Body of pancreas (tissue), 4 donors: ENCODE data around the gene PLXDC2. TPM values are rescaled to one million over a fixed set of nuclear protein-coding genes. Genes with fewer than 3 reads are reported as not detected.
"Not testable (repeated sequence)": the region's sequence is repeated elsewhere in the genome, so short reads cannot be mapped to it uniquely, and the experiment has no call there.

Experiments used
- ATAC-seq: fragments of 150-250 bp; one replicate; pipeline ENCODE4 v1.9.1; 2016
- DNase-seq, 4 donors: peaks; one replicate each; pipeline ENCODE4 v3.0.0-alpha.2; 2019
- H3K27ac ChIP-seq, 4 donors: fragments of 200-600 bp; sonication (generic); 1 replicate in 3 of 4; 2 replicates in 1 of 4; pipeline versions ENCODE4 v1.5.1 to v1.6.1; 2016 to 2019; ENCODE audit warnings: mild to moderate bottlenecking in 1 of 4, mixed read lengths in 1 of 4, moderate library complexity in 1 of 4
- H3K27me3 ChIP-seq, 2 donors: fragments of 200-600 bp; sonication (generic); one replicate each; pipeline ENCODE4 v1.6.0; 2016; ENCODE audit warnings: mild to moderate bottlenecking in 1 of 2
- H3K36me3 ChIP-seq, 2 donors: fragments of 200-600 bp; sonication (generic); replicated peaks in 1 of 2; 2 replicates each; pipeline ENCODE4 v1.5.1; 2016; ENCODE audit warnings: low read depth in 2 of 2; ENCODE audit not compliant: insufficient read depth in 1 of 2
- H3K4me1 ChIP-seq: fragments of 200-600 bp; sonication (generic); one replicate; pipeline ENCODE4 v1.6.0; 2016
- H3K4me3 ChIP-seq, 2 donors: fragments of 200-600 bp; sonication (generic); 1 replicate in 1 of 2; 2 replicates in 1 of 2; pipeline ENCODE4 v1.5.1; 2016 to 2019
- H3K9me3 ChIP-seq, 3 donors: fragments of 200-600 bp; sonication (generic); 1 replicate in 2 of 3; 2 replicates in 1 of 3; pipeline ENCODE4 v1.5.1; 2016
- POLR2A ChIP-seq, 3 donors: fragments of 450-650 bp; IDR thresholded peaks; one replicate each; pipeline ENCODE4 v1.6.1; 2016; ENCODE audit warnings: antibody characterized with exemption in 3 of 3, mild to moderate bottlenecking in 2 of 3
- WGBS, 2 donors: methylation state at CpG; one replicate each; pipeline ENCODE4 v1.1.5; 2017; 5-methylcytosine and 5-hydroxymethylcytosine counted together
- intact Hi-C: fragments of 100-400 bp; cut with DNase I; formaldehyde crosslinking; loops from one replicate; pipeline ENCODE4 v1.15.1; 2023
- total RNA-seq, 2 donors: library from RNA; depleted of rRNA; stranded (reverse); fragments of >200 nt; gene quantifications; one replicate each; pipeline ENCODE4 v1.1.0, GENCODE V29; 2016
- TF ChIP-seq, protein P1 (sequence below), 7 experiments: fragments of 450-650 bp in 4 of 7; fragments of 200-600 bp in 3 of 7; sonication (generic) in 3 of 7; IDR thresholded peaks; one replicate each; pipeline ENCODE4 v1.5.1; 2016 to 2019; ENCODE audit warnings: antibody characterized with exemption in 7 of 7

PLXDC2 gene
- total RNA-seq, 2 donors from 2014 or later = 8.2 to 13.5 TPM

DNA sequence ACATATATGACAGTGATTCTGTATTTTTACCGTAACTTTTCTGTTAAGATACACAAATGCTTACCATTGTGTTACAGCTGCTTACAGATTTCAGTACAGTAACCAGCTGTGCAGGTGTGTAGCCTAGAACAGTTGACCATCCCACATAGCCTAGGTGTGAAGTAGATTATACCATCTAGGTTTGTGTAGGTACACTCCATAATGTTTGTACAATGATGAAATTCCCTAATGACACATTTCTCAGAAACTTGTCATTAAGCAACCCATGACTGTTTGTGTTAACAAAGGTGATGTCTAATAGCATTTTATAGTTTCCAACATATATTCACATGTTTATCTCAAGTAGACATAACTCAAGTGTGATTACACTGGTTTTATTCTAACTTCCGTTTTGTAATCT lies 218.5 kb downstream of the PLXDC2 start:
- Histone ChIP-seq H3K27ac (no peak overlapping the region), H3K4me1 (no peaks in the 10 kb centered on the region), H3K27me3 (no peaks in the 10 kb centered on the region), H3K36me3 (no peaks in the 10 kb centered on the region), H3K9me3 (no peaks in the 10 kb centered on the region), H3K4me3 (no peak overlapping the region)
- DNase-seq (no peak), ATAC-seq (no peak)
- 50 to 55% methylated on average over 2 of the region's 2 CpGs for WGBS, 2 donors
- TF ChIP-seq, protein P1, sequence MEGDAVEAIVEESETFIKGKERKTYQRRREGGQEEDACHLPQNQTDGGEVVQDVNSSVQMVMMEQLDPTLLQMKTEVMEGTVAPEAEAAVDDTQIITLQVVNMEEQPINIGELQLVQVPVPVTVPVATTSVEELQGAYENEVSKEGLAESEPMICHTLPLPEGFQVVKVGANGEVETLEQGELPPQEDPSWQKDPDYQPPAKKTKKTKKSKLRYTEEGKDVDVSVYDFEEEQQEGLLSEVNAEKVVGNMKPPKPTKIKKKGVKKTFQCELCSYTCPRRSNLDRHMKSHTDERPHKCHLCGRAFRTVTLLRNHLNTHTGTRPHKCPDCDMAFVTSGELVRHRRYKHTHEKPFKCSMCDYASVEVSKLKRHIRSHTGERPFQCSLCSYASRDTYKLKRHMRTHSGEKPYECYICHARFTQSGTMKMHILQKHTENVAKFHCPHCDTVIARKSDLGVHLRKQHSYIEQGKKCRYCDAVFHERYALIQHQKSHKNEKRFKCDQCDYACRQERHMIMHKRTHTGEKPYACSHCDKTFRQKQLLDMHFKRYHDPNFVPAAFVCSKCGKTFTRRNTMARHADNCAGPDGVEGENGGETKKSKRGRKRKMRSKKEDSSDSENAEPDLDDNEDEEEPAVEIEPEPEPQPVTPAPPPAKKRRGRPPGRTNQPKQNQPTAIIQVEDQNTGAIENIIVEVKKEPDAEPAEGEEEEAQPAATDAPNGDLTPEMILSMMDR (IDR thresholded peaks at IDR 0.05) = no peak
- TF ChIP-seq POLR2A (IDR thresholded peaks at IDR 0.05) = no peak
- intact Hi-C loops = no loop called here

DNA sequence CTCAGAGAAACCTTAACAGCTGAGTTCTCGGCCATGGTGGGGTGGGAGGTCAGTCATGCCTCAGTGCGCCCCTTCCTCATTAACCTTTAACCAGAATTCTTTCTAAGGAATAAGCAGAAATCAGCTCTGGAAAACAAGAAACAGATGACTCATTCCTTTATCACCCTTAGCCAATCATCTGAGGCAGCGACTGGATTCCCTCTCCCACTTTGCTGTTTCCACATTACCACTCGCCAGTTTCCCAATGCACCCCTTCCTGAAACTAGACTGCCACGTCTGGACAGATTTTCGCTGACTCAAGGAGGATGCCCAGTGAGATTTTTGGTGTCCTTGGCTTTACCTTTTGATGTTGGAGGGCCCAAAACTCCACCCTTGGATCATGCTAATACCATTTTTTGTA lies 223.8 kb downstream of the PLXDC2 start:
- no peak for TF ChIP-seq POLR2A (IDR thresholded peaks at IDR 0.05)
- TF ChIP-seq, protein P1 (IDR thresholded peaks at IDR 0.05) = no peak
- ATAC-seq = no peak
- DNase-seq = peak in 2 of 4 donors; percentile 4 to 32
- Histone ChIP-seq H3K36me3 (no peaks in the 10 kb centered on the region), H3K4me3 (no peak overlapping the region), H3K27ac (no peak overlapping the region), H3K4me1 (no peaks in the 10 kb centered on the region), H3K27me3 (no peaks in the 10 kb centered on the region), H3K9me3 (no peaks in the 10 kb centered on the region)
- intact Hi-C loops = no loop called here
- 46 to 56% methylated on average over 6 of the region's 6 CpGs for WGBS, 2 donors

DNA sequence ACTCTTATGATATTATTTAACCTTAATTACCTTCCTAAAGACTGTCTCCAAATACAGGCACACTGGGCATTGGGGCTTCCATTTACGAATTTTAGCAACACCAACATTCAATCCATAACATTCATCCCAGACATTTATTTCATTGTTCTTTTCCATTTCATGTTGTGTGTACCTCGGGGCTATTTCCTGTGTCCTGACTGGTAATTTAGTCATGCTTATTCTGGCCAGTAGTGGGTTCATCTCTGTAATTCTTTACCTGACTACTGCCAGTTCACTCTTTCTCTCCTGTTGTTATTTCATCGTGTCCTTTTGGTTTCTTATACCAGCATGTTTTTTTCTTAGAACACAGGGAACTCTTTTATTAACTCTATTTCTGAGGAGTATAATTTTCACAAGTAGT lies 225.7 kb downstream of the PLXDC2 start:
- DNase-seq (no peak), ATAC-seq (no peak)
- Histone ChIP-seq H3K27ac (no peak overlapping the region), H3K4me3 (no peak overlapping the region), H3K36me3 (no peaks in the 10 kb centered on the region), H3K9me3 (no peaks in the 10 kb centered on the region), H3K27me3 (no peaks in the 10 kb centered on the region), H3K4me1 (no peaks in the 10 kb centered on the region)
- no peak for TF ChIP-seq POLR2A (IDR thresholded peaks at IDR 0.05)
- TF ChIP-seq, protein P1 (IDR thresholded peaks at IDR 0.05) = no peak
- WGBS, 2 donors = 51 to 64% methylated on average over 3 of the region's 3 CpGs
- intact Hi-C loops = no loop called here

DNA sequence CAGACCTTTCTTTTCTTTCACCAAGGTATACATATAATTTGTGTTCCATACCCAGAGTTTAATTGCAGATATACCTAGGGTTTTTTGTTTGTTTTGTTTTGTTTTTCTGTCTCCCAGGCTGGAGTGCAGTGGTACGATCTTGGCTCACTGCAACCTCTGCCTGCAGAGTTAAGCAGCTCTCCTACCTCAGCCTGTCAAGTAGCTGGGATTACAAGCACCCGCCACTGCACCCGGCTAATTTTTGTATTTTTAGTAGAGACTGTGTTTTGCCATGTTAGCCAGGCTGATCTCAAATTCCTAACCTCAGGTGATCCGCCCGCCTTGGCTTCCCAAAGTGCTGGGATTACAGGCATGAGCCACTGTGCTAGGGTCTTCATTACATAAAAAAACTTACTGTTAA lies 228.9 kb downstream of the PLXDC2 start:
- intact Hi-C loops, H3K9me3 ChIP-seq, H3K27ac ChIP-seq, H3K4me1 ChIP-seq, H3K4me3 ChIP-seq, H3K27me3 ChIP-seq, ATAC-seq, DNase-seq, H3K36me3 ChIP-seq: not testable (repeated sequence)
- WGBS, 2 donors = 61 to 78% methylated on average over 5 of the region's 5 CpGs

DNA sequence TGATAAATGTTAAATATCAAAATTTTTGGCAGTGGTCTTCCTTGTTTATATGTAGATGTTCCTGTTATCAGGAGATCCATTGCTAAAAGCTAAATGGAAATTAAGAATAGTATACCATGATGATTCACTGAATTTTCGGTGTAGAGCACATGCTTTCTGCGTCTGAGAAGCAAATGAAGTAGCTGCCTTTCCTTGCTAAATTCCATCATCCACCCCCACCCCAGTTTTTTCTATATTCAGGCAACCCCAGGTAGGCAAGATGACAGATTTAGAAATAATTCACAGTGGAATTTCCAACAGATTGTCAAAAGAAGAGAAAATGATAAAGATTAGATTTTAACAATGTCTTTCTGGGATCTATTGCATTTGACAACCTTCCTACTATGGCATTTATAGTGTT lies 231.9 kb downstream of the PLXDC2 start:
- H3K4me3 ChIP-seq = no peak overlapping the region
- ATAC-seq = no peak
- no peaks in the 10 kb centered on the region for H3K27me3 ChIP-seq
- no peaks in the 10 kb centered on the region for H3K9me3 ChIP-seq
- WGBS, 2 donors = 59 to 71% methylated on average over 2 of the region's 2 CpGs
- no peaks in the 10 kb centered on the region for H3K36me3 ChIP-seq
- intact Hi-C loops = no loop called here
- H3K27ac ChIP-seq = no peak overlapping the region
- DNase-seq = no peak
- TF ChIP-seq, protein P1 (IDR thresholded peaks at IDR 0.05) = no peak
- no peak for TF ChIP-seq POLR2A (IDR thresholded peaks at IDR 0.05)
- H3K4me1 ChIP-seq = no peaks in the 10 kb centered on the region
